HEK293T (cell line): Measurements from ENCODE around the gene SKAP2.

ENCODE experiments used
- LEF1 ChIP-seq: fragments of 450-650 bp; IDR thresholded peaks from 2 replicates; pipeline ENCODE4 v1.6.1; 2017; ENCODE audit warnings: mild to moderate bottlenecking, borderline replicate concordance
- PKNOX1 ChIP-seq: fragments of 450-650 bp; IDR thresholded peaks from 2 replicates; pipeline ENCODE4 v1.6.1; 2016
- TARDBP ChIP-seq: fragments of 450-650 bp; IDR thresholded peaks from 2 replicates; pipeline ENCODE4 v1.6.1; 2016

GRCh38 chr7:26663874-26664273 lies 200.5 kb downstream of the SKAP2 start:
- TF ChIP-seq LEF1 (no peak), PKNOX1 (no peak), TARDBP (no peak)
